Trophoblast cell (in vitro differentiated cells and primary cell): ENCODE measurements around the gene KCTD12.

Source experiments
- DNase-seq, 2 donors: peaks; one replicate each; pipeline ENCODE4 v3.0.0-alpha.2; 2016
- H2AFZ ChIP-seq: 2 replicates; pipeline ENCODE4 v1.6.1; 2013; ENCODE audit warnings: low read length, moderate library complexity, mild to moderate bottlenecking; ENCODE audit not compliant: insufficient read depth, poor library complexity
- H2AK5ac ChIP-seq: 2 replicates; pipeline ENCODE4 v1.6.1; 2013; ENCODE audit warnings: mild to moderate bottlenecking, low read length
- H2BK120ac ChIP-seq: 2 replicates; pipeline ENCODE4 v1.6.1; 2013; ENCODE audit warnings: low read length, mild to moderate bottlenecking, moderate library complexity; ENCODE audit not compliant: insufficient read depth, poor library complexity
- H2BK12ac ChIP-seq: 2 replicates; pipeline ENCODE4 v1.6.1; 2013; ENCODE audit warnings: mild to moderate bottlenecking, low read length, moderate library complexity
- H2BK5ac ChIP-seq: 2 replicates; pipeline ENCODE4 v1.6.1; 2013; ENCODE audit warnings: low read length, low read depth, moderate library complexity, mild to moderate bottlenecking; ENCODE audit not compliant: poor library complexity
- H3K14ac ChIP-seq: 2 replicates; pipeline ENCODE4 v1.6.1; 2013; ENCODE audit warnings: mild to moderate bottlenecking, low read length
- H3K18ac ChIP-seq: 2 replicates; pipeline ENCODE4 v1.6.1; 2013; ENCODE audit warnings: mild to moderate bottlenecking, low read length
- H3K23ac ChIP-seq: 2 replicates; pipeline ENCODE4 v1.6.1; 2013; ENCODE audit warnings: low read length
- H3K27ac ChIP-seq: 2 replicates; pipeline ENCODE4 v1.5.1; 2013; ENCODE audit warnings: low read depth, mild to moderate bottlenecking, inconsistent platforms, low read length, moderate library complexity
- H3K27me3 ChIP-seq: 2 replicates; pipeline ENCODE4 v1.6.1; 2013; ENCODE audit warnings: inconsistent platforms, mild to moderate bottlenecking, low read length, moderate library complexity; ENCODE audit not compliant: insufficient read depth
- H3K36me3 ChIP-seq, 2 experiments: 1 replicate in 1 of 2; 2 replicates in 1 of 2; pipeline ENCODE4 v1.6.1; 2013; ENCODE audit warnings: low read length in 2 of 2, mild to moderate bottlenecking in 2 of 2, moderate library complexity in 1 of 2; ENCODE audit not compliant: insufficient read depth in 2 of 2, control insufficient read depth in 1 of 2
- H3K4ac ChIP-seq: 2 replicates; pipeline ENCODE4 v1.6.1; 2013; ENCODE audit warnings: low read depth, mild to moderate bottlenecking, low read length, moderate library complexity
- H3K4me1 ChIP-seq, 2 experiments: 1 replicate in 1 of 2; 2 replicates in 1 of 2; pipeline ENCODE4 v1.6.1; 2013; ENCODE audit warnings: low read length in 2 of 2, mild to moderate bottlenecking in 2 of 2, moderate library complexity in 1 of 2; ENCODE audit not compliant: insufficient read depth in 2 of 2, control insufficient read depth in 1 of 2
- H3K4me2 ChIP-seq: 2 replicates; pipeline ENCODE4 v1.6.1; 2013; ENCODE audit warnings: inconsistent platforms, mild to moderate bottlenecking, low read length, moderate library complexity
- H3K4me3 ChIP-seq: 2 replicates; pipeline ENCODE4 v1.5.1; 2013; ENCODE audit warnings: mild to moderate bottlenecking, low read depth, low read length, inconsistent platforms
- H3K79me1 ChIP-seq: one replicate; pipeline ENCODE4 v1.6.1; 2013; ENCODE audit warnings: low read length
- H3K79me2 ChIP-seq: 2 replicates; pipeline ENCODE4 v1.6.1; 2013; ENCODE audit warnings: low read length, mild to moderate bottlenecking; ENCODE audit not compliant: control insufficient read depth, insufficient read depth, poor library complexity
- H3K9ac ChIP-seq: 2 replicates; pipeline ENCODE4 v1.6.1; 2013; ENCODE audit warnings: mild to moderate bottlenecking, low read length
- H3K9me3 ChIP-seq: 2 replicates; pipeline ENCODE4 v1.6.1; 2013; ENCODE audit warnings: low read depth, mild to moderate bottlenecking, control low read depth, inconsistent platforms, low read length; ENCODE audit not compliant: insufficient read depth
- H4K12ac ChIP-seq: 2 replicates; pipeline ENCODE4 v1.6.1; 2013; ENCODE audit warnings: low read depth, mild to moderate bottlenecking, low read length, moderate library complexity
- H4K8ac ChIP-seq: 2 replicates; pipeline ENCODE4 v1.6.1; 2013; ENCODE audit warnings: low read depth, mild to moderate bottlenecking, low read length, moderate library complexity
- H4K91ac ChIP-seq: one replicate; pipeline ENCODE4 v1.6.1; 2013; ENCODE audit warnings: low read depth, mild to moderate bottlenecking, low read length, moderate library complexity
- WGBS: extraction: QIAGEN DNeasy Blood & Tissue Kit; methylation state at CpG from one replicate; pipeline ENCODE4 v1.1.7; 2013; ENCODE audit warnings: missing lambda C conversion rate; ENCODE audit not compliant: insufficient read length, insufficient coverage; ENCODE audit errors: extremely low coverage; 5-methylcytosine and 5-hydroxymethylcytosine counted together

The KCTD12 gene

DNA sequence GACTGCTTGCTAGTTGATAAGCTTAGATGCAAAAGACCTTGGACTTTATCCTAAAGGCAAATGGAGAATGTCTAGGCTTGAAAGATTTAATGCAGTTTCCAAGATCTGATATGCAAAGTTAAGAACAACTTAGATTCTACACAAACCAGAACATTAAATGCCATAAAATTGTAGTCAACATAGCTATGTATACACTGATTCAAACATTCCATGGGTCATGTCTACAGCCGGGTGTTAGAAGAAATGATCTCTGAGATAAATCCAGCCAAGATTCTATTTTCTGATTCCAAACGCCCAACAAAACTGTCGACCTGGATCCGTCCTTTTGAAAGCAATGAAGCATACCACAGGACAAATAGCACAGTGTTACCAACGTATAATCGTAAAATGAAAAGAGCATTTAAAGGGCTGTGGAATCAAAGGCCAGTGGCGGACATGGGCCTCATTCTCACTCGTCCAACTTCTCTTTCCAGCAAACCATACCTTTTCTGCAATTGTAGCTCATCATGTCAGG is 52.7 kb downstream of the KCTD12 start:
- Histone ChIP-seq H2AFZ (no peak overlapping the region), H3K9me3 (no peaks in the 10 kb centered on the region), H3K27ac (no peak overlapping the region), H3K79me1 (no peaks in the 10 kb centered on the region), H3K9ac (no peak overlapping the region), H3K4me1 (peaks cover 0 to 2% of the 10 kb centered on the region in 2 experiments), H3K27me3 (no peaks in the 10 kb centered on the region), H4K8ac (no peak overlapping the region), H2BK5ac (no peak overlapping the region), H2AK5ac (no peak overlapping the region), H2BK120ac (no peak overlapping the region), H3K4ac (no peak overlapping the region), H4K12ac (no peak overlapping the region), H3K14ac (no peak overlapping the region), H3K4me2 (no peak overlapping the region), H4K91ac (no peak overlapping the region), H3K79me2 (no peaks in the 10 kb centered on the region), H3K23ac (no peak overlapping the region), H3K4me3 (no peak overlapping the region), H2BK12ac (no peak overlapping the region), H3K36me3 (no peaks in the 10 kb centered on the region), H3K18ac (no peak overlapping the region)
- DNase-seq, result no peak
- WGBS, result no CpG with 5 or more reads among the region's 8 CpGs

DNA sequence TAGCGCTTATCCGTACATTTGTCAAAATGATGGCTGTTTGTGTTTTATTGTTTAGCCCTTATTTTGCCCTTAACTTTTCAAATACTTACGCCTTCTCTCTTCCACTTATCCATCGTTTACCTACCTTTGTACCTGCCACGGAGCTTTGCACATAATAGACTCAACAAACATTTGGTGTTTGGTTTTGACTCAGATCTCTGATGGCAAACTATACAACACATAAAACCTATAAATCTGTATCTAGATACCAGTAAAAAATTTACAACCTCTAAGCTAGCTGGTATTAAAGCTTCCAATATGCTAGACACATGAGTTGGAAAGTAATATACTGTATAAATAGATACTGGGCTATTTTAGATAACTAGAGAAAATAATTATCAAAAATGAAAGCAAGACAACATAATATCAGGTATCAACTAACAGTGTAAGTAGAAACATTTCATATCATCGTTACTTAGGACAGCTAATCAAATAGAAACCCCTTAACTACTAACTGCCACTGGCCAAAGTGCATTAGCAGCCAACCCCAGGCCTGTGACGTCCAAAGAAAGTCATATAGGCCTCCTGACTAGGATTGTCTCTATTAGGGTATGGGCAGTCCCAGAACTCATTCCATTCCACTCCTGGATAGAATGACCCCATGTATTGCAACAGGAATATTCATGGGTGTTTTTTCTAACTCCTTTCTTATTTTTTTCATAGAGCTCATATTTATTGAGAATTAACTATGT is 53.8 kb downstream of the KCTD12 start:
- WGBS, result 100% methylated on average over 2 of the region's 7 CpGs
- Histone ChIP-seq H4K12ac (no peak overlapping the region), H3K4me1 (peaks cover 0 to 2% of the 10 kb centered on the region in 2 experiments), H3K27ac (no peak overlapping the region), H3K36me3 (no peaks in the 10 kb centered on the region), H3K23ac (no peak overlapping the region), H2BK120ac (no peak overlapping the region), H4K8ac (no peak overlapping the region), H3K9me3 (no peaks in the 10 kb centered on the region), H2BK5ac (no peak overlapping the region), H2BK12ac (no peak overlapping the region), H3K18ac (no peak overlapping the region), H3K27me3 (no peaks in the 10 kb centered on the region), H2AK5ac (no peak overlapping the region), H3K14ac (no peak overlapping the region), H3K79me2 (no peaks in the 10 kb centered on the region), H3K4me2 (no peak overlapping the region), H3K4me3 (no peak overlapping the region), H3K79me1 (no peaks in the 10 kb centered on the region), H3K9ac (no peak overlapping the region), H2AFZ (no peak overlapping the region), H3K4ac (no peak overlapping the region), H4K91ac (no peak overlapping the region)
- no peak for DNase-seq

DNA sequence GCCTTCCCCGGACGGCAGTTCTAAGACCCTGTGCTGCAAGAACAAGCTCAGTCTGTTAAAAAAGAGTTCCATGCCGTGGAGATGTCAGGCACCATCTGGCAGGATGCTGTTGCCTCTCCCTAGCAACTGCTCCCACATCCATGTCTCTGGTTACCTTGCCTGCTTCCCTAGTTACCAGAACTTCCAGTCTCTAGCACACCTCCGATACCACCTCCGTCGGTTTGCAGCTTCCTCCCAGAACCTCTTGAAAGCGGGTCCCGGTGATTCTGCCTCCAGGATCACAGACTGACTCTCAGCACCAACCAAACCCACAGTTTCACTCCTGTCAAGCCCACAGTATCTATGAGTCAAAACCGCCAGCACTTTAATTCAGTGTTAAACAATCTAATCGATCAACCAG is 55.4 kb downstream of the KCTD12 start:
- DNase-seq, result no peak
- Histone ChIP-seq H4K8ac (no peak overlapping the region), H3K27me3 (no peaks in the 10 kb centered on the region), H3K36me3 (no peaks in the 10 kb centered on the region), H3K14ac (no peak overlapping the region), H3K9ac (no peak overlapping the region), H3K23ac (no peak overlapping the region), H4K12ac (no peak overlapping the region), H2AFZ (no peak overlapping the region), H4K91ac (no peak overlapping the region), H3K9me3 (no peaks in the 10 kb centered on the region), H3K79me2 (no peaks in the 10 kb centered on the region), H3K79me1 (no peaks in the 10 kb centered on the region), H3K4ac (no peak overlapping the region), H2BK5ac (no peak overlapping the region), H3K4me3 (no peak overlapping the region), H3K18ac (no peak overlapping the region), H2BK12ac (no peak overlapping the region), H2BK120ac (no peak overlapping the region), H3K27ac (no peak overlapping the region), H3K4me2 (no peak overlapping the region), H2AK5ac (no peak overlapping the region), H3K4me1 (no peaks in the 10 kb centered on the region)
- WGBS, result no CpG with 5 or more reads among the region's 10 CpGs
